Activated T-helper 1 cell treated with anti-CD3 and anti-CD28 coated beads, Interleukin-2, amount 50 U/mL, for 16 hours (primary cell): ENCODE measurements around the gene FMN1.

Experiments used
- DNase-seq, 2 donors: peaks; one replicate each; pipeline ENCODE4 v3.0.0-alpha.2; 2020; ENCODE audit warnings: low read depth in 1 of 2, low spot score in 1 of 2

The FMN1 gene

GRCh38 chr15:32893421-32893820 is 301.1 kb downstream of the FMN1 start:
- DNase-seq, result no peak

DNA sequence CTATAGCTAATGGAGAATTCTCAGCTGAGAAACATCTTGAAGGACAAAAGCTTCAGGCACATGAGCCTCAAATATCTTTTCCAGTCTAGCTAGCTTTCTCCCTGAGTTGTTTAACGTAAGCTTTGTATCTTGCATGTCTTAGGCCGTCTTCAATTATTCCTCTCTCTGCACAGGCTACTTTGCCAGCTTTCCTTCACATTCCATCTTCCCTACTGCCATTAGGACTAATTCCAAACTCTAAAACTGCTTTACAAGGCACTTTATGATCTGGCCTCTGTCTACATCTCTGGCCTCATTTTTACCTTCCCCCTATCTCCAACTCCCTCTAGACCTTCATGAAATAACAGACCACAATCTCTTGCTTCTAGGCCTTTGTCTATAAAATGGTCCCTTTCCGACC is 305.3 kb downstream of the FMN1 start:
- no peak for DNase-seq

- DNase-seq, result no peak
These were observed 306.2 kb downstream of the FMN1 start for GRCh38 chr15:32888221-32888761.

DNA sequence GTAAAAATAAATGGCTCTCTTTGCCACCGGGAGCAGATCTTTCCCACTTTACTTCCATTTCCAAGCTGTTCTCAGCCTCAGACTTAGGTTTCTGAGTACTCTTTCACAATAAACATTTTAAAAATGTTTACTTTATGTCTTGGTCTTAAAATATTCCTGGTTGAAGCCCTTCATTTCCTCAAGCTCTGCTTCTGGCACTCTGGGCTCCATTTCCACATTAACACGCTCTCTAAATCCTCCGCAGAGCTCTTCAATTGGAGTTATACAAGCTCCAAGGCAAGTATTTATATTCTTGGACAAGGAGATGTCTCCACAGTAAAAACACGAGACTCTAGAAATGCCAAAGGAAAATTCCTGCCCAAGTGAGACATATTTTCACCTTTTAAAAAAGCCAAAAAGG is 307.4 kb downstream of the FMN1 start:
- no peak for DNase-seq

DNA sequence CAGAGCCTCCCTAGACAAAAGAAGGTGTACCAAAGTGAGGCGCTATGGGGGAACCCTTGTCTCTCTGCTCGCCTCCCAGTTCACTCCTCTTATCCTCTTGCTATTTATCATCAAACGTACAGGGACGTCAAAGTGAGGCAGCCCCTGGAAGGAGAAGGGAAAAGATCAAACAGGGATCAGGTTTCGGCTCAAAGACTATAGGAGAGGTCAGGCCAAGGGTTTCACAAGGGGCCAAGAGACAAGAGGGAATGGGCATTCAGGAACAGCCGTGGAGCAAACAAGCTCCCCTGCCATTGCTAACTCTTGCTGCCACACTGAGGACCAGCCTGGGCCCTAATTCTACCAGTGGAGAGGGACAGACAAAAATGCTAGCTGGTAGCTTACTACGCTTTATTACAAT is 308.1 kb downstream of the FMN1 start:
- no peak for DNase-seq

GRCh38 chr15:32885713-32886112 is 308.8 kb downstream of the FMN1 start:
- DNase-seq, result no peak

DNA sequence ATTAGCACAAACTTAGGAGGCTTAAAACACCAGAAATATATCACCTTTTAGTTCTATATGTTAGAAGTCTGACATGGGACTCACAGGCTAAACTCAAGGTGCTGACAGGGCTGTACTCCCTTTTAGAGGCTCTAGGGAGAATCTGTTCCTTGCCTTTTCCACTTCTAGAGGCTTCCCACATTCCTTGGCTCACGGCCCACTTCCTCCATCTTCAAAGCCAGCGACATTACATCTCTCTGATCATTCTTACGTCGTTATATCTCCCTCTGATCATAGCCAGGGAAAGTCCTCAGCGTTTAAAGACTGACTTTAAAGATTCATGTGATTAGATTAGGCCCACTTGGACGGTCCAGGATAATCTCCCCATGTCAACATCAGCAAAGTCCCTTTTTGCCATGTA is 310.4 kb downstream of the FMN1 start:
- no peak for DNase-seq

- DNase-seq, result no peak
These were observed 311.6 kb downstream of the FMN1 start for GRCh38 chr15:32882955-32883354.

DNA sequence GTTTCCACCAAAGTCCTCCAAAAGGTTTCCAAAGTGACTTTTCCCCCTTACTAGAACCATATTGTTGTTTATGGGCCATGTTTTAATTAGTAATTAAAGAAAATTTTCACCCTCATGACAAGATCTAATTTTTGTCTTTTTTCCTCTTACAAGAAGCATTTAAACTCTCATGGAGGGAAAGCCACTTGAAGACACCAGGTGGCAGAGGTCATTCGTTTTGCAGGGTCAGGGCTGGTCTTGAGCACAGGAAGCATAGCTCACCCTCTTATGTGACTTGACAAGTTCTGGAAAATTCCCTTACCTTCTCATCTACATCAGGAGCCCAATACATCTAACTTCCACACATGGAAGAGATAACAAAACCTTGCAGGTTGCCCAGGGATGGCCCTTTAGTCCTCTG is 313.0 kb downstream of the FMN1 start:
- DNase-seq, result no peak

DNA sequence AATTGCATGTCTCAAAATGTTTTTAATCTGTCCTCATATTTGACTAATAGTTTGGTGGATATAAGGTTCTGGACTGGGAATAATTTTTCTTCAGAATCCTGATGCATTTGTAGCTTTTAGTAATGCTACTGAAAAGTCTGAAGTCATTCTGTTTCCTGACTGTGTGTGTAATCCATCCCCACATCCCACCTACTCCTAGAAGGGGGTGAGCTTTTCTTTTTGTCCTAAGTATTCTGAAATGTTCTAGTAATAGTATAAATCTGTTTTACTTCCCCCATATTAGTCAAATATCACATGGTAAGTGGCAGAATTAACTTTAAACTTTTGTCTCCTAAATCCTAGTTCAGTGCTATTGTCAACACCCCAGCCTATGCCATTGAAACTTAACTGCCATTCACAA is 313.9 kb downstream of the FMN1 start:
- DNase-seq, result no peak

GRCh38 chr15:32879980-32880379 is 314.5 kb downstream of the FMN1 start:
- no peak for DNase-seq

- DNase-seq, result no peak
These were observed 315.4 kb downstream of the FMN1 start for GRCh38 chr15:32878869-32879805.

DNA sequence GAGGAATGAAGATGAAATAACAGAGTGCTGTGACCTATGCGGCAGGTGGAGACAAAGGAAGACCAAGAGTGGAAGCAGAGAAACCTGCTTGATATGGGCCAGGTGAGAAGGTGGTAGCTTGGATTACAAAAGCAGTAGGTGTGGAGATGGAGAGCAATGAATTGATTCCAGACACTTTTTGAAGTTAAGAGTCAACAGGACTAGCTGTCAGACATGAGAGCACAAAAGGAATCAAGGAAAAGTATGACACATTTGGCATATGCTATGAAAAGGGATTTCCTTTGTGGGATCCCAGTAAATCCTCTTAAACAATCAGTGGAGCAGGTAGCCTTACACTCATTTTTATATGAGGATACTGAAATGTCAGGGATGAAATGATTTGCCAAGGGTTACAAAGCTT is 316.2 kb downstream of the FMN1 start:
- no peak for DNase-seq

DNA sequence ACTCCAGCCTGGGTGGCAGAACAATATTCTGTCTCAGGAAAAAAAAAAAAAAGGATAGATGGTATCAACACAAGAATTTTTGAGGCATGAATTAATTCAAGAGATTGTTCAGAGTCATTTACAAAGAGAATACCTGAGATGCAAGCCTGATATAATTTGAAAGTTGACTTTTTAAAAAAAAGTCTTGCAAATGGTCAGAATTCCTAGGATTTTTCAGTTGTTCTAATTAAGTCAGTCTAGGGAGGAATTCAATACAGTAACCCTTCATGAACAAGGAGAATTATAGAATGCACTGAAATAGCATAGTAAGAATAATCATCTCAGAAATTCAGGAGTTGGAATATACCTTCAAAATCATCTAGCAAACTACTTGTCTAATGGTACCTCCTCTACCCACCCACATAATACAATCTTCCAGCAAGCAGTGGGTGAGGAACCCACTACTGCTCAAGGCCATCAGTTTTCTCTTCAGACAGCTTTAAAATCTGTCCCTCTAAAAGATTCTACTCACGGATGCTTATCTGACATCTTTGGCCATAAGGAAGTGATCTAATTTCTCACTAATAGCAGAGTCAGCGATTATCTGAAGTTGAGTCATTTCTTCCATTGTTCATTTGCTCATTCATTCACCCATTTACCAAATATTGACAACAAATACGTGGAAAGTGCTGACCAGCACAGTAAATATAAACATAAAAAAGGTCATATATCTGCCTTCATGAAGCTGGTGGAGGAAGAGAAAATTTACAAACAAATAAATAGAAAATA is 317.1 kb downstream of the FMN1 start:
- no peak for DNase-seq

GRCh38 chr15:32873284-32874114 is 321.0 kb downstream of the FMN1 start:
- DNase-seq, result no peak

- no peak for DNase-seq
These were observed 321.8 kb downstream of the FMN1 start for GRCh38 chr15:32872621-32873283.

DNA sequence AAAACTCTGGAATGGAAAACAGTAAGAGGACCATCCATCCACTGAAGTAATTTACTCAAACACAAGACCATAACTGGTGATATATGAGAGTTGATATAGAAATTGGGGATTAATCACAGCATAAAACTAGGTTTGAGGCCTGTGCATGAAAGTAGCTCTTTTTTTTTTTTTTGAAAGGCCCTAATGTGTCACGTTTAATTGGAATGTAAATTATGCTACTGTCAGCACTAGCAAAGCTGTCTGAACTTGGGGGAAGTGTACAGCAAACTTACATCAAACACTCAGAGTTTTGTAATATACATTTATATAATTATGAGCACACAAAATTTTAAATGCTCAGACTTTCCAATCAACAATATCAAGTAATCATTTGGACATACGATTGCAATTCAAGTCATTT is 322.6 kb downstream of the FMN1 start:
- DNase-seq, result no peak

GRCh38 chr15:32870240-32871033 is 324.1 kb downstream of the FMN1 start:
- peak in 1 of 2 donors; percentile 2 for DNase-seq

DNA sequence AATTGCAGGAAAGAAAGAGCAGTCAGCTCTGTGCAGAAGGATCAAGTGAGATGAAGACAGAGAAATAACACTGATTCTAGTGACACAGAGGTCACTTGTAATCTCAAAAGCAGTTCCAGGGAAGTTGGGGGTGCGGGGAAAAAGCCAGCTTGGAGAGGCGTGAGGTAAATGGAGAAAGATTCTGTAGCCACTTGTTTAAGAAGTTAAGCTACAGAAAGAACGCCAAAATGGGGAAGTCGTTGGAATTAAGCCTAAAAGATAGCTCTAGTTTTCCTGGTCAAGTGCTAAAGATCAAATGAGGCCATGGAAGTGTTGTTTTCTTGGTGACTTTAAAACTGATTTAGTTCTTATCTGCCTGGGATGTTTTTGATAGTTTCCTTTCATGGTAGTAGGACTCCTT is 324.7 kb downstream of the FMN1 start:
- no peak for DNase-seq

DNA sequence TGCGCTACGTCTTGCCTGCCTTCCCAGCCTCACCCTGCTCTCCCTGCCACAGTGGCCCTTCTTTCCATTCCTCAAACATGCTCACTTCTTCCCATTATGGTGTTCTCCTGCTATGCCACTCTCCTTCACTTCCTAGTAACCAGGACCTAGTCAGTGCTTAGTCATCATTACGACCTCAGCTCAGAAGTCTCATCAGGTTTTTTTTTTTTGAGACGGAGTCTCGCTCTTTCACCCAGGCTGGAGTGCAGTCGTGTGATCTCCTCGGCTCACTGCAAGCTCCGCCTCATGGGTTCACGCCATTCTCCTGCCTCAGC is 327.2 kb downstream of the FMN1 start:
- DNase-seq, result no peak
